Nephron progenitor cell (in vitro differentiated cells): ENCODE results near the gene KRTAP1-5.

Experiments
- DNase-seq: peaks from one replicate; pipeline ENCODE4 v3.0.0; 2021
- H3K27ac Mint-ChIP-seq: 2 replicates; pipeline ENCODE4 v1.8.0; 2021; ENCODE audit warnings: mild to moderate bottlenecking, moderate library complexity, mixed read lengths
- H3K27me3 Mint-ChIP-seq: 2 replicates; pipeline ENCODE4 v1.8.0; 2021; ENCODE audit warnings: mild to moderate bottlenecking, low read depth, mixed read lengths; ENCODE audit not compliant: poor library complexity
- H3K36me3 Mint-ChIP-seq: 2 replicates; pipeline ENCODE4 v1.8.0; 2021; ENCODE audit warnings: low read depth, mixed read lengths
- H3K4me1 Mint-ChIP-seq: 2 replicates; pipeline ENCODE4 v1.8.0; 2021; ENCODE audit warnings: mixed read lengths
- H3K4me3 Mint-ChIP-seq: 2 replicates; pipeline ENCODE4 v1.8.0; 2021; ENCODE audit warnings: mild to moderate bottlenecking, moderate library complexity, mixed read lengths
- H3K9me3 Mint-ChIP-seq: 2 replicates; pipeline ENCODE4 v1.8.0; 2021; ENCODE audit warnings: mild to moderate bottlenecking, moderate library complexity, mixed read lengths
- TF ChIP-seq, protein P1 (sequence below): fragments of 200-600 bp; sonication (generic); IDR thresholded peaks from 2 replicates; pipeline ENCODE4 v1.5.0; 2021; ENCODE audit warnings: antibody characterized with exemption

Gene KRTAP1-5

DNA sequence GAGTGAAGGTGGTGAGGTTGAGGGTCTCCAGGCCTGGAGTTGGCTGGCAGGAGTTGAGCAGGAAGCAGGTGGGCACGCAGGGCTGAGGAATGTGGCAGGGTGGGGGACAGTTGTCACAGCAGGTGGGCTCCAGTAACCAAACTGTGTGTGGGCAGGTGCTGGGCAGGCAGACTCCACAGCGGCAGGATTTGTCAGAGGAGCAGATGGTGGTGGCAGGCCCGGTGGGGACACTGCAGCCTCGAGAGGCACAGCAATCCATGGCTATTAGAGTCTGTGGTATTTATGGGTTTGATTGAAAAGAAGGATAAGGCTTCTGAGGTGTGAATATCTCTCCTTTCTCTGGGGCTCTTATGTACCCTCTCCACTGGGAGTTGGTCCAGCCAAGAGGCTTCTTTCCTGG lies 33.2 kb downstream of the KRTAP1-5 start, which contains the start of gene KRTAP3-3:
Gene KRTAP3-3, minus strand, starts transcription at position 326 of the 400 bp plus-strand sequence. Its CDS starts 67 bp downstream, at position 259.
- H3K9me3 Mint-ChIP-seq, result peaks cover 5% of the 10 kb centered on the region
- H3K4me3 Mint-ChIP-seq, result no peak within 1 kb of the TSS
- no peak for DNase-seq
- H3K36me3 Mint-ChIP-seq, result no peaks in the 10 kb centered on the region
- peak within 1 kb of the TSS; percentile 31 for H3K27ac Mint-ChIP-seq
- H3K27me3 Mint-ChIP-seq, result no peaks in the 10 kb centered on the region
- peaks cover 17% of the 10 kb centered on the region for H3K4me1 Mint-ChIP-seq
- TF ChIP-seq, protein P1, sequence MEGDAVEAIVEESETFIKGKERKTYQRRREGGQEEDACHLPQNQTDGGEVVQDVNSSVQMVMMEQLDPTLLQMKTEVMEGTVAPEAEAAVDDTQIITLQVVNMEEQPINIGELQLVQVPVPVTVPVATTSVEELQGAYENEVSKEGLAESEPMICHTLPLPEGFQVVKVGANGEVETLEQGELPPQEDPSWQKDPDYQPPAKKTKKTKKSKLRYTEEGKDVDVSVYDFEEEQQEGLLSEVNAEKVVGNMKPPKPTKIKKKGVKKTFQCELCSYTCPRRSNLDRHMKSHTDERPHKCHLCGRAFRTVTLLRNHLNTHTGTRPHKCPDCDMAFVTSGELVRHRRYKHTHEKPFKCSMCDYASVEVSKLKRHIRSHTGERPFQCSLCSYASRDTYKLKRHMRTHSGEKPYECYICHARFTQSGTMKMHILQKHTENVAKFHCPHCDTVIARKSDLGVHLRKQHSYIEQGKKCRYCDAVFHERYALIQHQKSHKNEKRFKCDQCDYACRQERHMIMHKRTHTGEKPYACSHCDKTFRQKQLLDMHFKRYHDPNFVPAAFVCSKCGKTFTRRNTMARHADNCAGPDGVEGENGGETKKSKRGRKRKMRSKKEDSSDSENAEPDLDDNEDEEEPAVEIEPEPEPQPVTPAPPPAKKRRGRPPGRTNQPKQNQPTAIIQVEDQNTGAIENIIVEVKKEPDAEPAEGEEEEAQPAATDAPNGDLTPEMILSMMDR, result no peak

DNA sequence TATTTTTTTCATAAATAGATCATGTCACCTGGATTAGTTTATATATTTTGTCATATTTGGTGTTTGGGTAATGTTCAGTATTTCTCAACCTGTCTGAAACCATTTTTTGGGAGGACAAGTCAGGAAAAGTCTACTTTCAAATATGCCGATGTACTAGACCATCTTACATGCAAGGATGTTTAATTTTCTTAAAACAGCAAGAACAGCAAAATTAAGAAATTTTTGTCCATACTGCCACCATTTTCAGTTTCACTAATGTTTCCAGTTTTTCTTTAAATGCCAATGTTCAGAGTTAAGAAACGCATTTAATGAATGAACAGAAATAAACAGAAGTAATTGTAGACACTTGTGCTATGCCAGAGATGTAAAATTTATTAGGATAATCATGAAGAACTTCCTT lies 33.9 kb downstream of the KRTAP1-5 start:
- no peaks in the 10 kb centered on the region for H3K27me3 Mint-ChIP-seq
- H3K27ac Mint-ChIP-seq, result no peak overlapping the region
- peaks cover 17% of the 10 kb centered on the region for H3K4me1 Mint-ChIP-seq

DNA sequence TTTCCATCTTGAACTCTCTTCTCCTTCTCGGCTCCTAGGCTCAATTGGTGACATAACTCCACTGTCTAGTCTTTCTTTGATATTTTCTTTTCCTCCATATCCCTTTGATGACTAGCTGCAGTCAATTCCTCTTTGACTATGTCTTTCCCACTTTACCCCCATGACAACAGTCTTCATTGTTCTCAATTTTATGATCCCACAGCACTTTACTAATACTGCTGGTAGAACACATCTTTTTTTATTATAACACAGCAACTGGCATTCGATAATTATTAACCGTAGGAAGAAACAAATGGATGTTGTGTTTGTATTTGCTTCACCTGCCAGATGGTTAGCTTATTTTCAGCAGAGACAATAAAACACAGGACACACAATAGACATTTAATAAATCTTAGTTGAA lies 34.3 kb downstream of the KRTAP1-5 start:
- Mint-ChIP-seq H3K4me3 (no peak overlapping the region), H3K36me3 (no peaks in the 10 kb centered on the region), H3K27me3 (no peaks in the 10 kb centered on the region), H3K27ac (no peak overlapping the region), H3K4me1 (peaks cover 19% of the 10 kb centered on the region), H3K9me3 (peaks cover 5% of the 10 kb centered on the region)
- TF ChIP-seq, protein P1, result no peak
- no peak for DNase-seq

More for the DNA sequence above, 33.9 kb downstream of the KRTAP1-5 start:
- no peaks in the 10 kb centered on the region for H3K36me3 Mint-ChIP-seq
- no peak for DNase-seq
- no peak overlapping the region for H3K4me3 Mint-ChIP-seq
- TF ChIP-seq, protein P1, result no peak
- H3K9me3 Mint-ChIP-seq, result peaks cover 5% of the 10 kb centered on the region

DNA sequence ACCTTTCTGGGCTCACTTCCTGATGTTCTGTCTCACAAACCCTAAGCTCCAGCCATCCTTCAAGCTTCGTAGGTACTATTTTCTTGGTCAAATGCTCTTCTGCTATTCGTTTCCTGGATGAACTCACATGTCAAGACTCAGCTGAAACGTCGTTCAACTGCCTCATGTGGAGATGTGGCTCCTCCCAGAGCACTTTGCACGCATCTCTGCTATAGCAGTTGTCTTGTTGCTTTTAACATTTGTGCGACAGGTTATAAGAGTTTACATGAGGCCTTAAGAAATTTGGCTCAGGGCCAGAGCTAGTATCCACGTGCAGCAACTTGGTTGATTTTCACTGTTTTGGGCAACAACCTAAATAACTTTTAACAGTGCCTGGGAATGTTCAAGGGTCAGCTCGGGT lies 40.1 kb downstream of the KRTAP1-5 start:
- peaks cover 11% of the 10 kb centered on the region for H3K9me3 Mint-ChIP-seq
- peak overlapping the region; percentile 47 for H3K27ac Mint-ChIP-seq
- H3K27me3 Mint-ChIP-seq, result peaks cover 6% of the 10 kb centered on the region

DNA sequence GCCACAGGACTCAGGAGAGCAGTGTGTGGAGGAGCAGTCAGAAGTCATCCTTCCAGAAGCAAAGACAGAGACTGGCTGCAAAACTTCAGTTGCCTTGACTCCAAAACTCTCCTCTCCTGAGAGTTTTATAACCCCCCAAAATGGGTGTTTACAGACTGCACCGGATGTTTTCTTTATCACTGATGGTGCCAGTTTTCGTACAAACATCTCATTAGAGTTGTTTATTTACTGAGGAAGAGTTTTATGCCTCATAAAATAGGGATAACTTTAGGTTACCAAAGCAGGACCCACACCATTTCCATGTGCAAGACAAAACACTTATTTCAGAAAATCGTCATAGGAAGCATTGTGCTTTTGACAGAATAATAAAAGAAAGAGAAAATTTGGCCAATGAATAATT lies 42.8 kb downstream of the KRTAP1-5 start, which contains the start of gene KRT40:
Gene KRT40, minus strand, starts transcription at position 101 of the 400 bp plus-strand sequence. Its CDS starts 53 bp downstream, at position 48.
- no peak within 1 kb of the TSS for H3K4me3 Mint-ChIP-seq
- peaks cover 6% of the 10 kb centered on the region for H3K9me3 Mint-ChIP-seq
- no peak for DNase-seq
- TF ChIP-seq, protein P1, result no peak
- no peak within 1 kb of the TSS for H3K27ac Mint-ChIP-seq
- no peaks in the 10 kb centered on the region for H3K36me3 Mint-ChIP-seq
- H3K4me1 Mint-ChIP-seq, result peaks cover 52% of the 10 kb centered on the region
- H3K27me3 Mint-ChIP-seq, result peaks cover 6% of the 10 kb centered on the region

More for the DNA sequence above, 40.1 kb downstream of the KRTAP1-5 start:
- H3K4me3 Mint-ChIP-seq, result no peak overlapping the region
- peaks cover 34% of the 10 kb centered on the region for H3K4me1 Mint-ChIP-seq
- DNase-seq, result no peak
- TF ChIP-seq, protein P1, result no peak
- H3K36me3 Mint-ChIP-seq, result no peaks in the 10 kb centered on the region

DNA sequence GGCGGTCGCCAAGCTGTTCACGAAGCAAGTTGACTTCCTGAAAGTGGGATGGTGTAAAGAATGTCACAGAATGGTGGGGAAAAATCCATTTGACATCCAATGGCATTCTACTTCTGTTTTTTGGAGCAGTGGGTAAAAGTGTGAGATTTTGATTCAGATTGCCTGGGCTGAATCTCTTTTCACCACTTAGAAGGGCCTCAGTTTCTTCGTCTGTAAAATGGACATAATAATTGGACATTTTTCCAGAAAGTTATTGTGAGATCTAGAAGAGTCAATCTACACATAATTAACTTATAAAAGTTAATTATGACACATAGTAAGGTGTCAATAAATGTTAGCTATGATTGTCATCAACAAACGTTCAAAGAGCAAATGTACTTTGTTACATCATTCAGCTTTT lies 45.9 kb downstream of the KRTAP1-5 start:
- peak overlapping the region; percentile 41 for H3K27ac Mint-ChIP-seq
- peaks cover 38% of the 10 kb centered on the region for H3K4me1 Mint-ChIP-seq
- H3K27me3 Mint-ChIP-seq, result peaks cover 7% of the 10 kb centered on the region
- TF ChIP-seq, protein P1, result no peak
- no peak for DNase-seq
- no peaks in the 10 kb centered on the region for H3K36me3 Mint-ChIP-seq
- no peaks in the 10 kb centered on the region for H3K9me3 Mint-ChIP-seq
- no peak overlapping the region for H3K4me3 Mint-ChIP-seq
